ENCODE results near the gene FYB2.

FYB2 gene, protein sequence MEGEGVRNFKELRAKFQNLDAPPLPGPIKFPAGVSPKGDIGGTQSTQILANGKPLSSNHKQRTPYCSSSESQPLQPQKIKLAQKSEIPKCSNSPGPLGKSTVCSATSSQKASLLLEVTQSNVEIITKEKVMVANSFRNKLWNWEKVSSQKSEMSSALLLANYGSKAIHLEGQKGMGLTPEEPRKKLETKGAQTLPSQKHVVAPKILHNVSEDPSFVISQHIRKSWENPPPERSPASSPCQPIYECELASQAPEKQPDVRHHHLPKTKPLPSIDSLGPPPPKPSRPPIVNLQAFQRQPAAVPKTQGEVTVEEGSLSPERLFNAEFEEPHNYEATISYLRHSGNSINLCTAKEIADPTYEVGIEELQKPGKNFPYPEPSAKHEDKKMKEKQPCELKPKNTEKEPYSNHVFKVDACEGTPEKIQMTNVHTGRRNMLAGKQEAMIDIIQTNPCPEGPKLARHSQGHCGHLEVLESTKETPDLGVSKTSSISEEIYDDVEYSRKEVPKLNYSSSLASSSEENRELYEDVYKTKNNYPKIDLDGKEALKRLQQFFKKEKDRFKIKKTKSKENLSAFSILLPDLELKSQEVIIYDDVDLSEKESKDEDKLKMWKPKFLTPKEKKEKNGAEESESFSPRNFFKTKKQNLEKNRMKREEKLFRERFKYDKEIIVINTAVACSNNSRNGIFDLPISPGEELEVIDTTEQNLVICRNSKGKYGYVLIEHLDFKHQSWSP

DNA sequence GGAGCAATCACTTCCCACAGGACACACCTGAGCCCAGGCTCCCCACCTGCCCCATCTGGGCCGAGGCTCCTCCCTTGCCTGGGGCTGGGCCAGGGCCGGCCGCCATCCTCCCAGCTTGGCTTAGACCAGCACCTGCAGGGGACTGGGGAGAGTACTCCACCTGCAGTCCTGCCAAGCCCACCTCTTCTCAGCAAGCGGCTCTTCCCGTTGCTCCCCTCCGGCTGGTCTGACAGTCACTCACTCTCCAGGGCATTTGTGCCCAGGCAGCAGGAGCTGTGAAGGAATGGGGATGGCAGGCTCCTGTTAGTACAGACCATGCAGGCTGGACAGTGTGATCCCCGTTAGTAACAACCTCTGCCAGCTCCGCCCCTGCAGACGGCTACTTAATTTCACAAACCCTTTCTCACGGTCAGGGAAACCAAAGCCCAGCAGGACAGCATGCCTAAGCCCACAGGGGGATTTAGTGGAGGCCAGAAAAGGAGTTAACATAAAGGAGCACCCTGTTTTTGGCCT, at the start of gene FYB2:
FYB2 (minus strand) TSS at position 18 of the 513 bp plus-strand sequence. CDS start 114 bp downstream, outside the sequence.
- no peak for DNase-seq

DNA sequence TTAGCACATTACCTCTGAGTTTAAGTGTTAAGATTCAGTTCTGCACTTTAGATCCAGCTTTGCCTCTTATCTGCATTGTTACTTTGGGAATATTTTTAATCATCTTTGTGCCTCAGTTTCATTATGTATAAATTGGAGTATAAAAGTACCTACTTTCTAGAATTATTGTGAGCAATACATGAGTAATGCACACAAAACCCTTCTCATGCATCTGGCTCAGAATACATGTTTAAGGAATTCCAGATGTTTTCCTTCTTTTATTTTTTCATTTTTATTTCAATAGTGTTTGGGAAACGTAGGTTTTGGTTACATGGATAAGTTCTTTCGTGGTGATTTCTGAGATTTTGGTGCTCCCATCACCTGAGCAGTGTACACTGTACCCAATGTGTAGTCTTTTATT, 49.6 kb upstream of the FYB2 start:
- no peak for DNase-seq

DNA sequence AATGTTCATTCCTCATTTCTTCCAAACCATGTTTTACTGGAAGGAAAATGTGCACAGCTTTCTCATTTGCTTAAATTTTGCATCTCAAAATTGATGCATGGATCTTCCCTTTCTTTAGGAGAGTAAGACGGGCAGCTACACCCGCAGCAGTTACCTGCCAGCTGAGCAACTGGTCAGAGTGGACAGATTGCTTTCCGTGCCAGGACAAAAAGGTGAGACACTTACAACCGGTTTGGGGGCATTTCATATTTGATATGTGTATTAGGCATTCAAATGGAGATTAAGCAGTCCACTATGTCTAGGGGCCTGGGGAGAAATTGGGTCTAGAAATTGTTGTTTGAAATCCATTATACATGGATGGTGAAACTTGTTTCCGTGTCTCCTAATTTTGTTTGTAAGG, 48.3 kb upstream of the FYB2 start:
- no peak for DNase-seq

DNA sequence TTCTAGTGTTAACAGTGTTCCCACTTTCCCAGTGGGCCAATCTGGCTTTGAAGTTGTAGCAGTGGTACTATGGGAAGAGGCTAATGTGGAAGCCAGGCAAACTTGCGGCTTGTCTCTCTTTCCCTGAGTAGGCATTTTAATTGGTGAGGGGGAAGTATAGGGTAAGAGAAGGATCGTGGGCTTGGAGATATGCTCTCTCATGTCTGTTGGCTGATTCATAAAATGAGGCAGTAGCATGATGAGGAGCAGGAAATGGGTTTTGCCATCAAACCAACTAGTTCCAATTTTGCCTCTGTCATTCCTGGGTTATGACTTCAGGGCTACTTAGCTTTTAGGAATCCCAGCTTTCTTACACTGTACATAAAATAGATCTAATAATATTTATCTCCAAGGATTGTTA, 47.5 kb upstream of the FYB2 start:
- no peak for DNase-seq

DNA sequence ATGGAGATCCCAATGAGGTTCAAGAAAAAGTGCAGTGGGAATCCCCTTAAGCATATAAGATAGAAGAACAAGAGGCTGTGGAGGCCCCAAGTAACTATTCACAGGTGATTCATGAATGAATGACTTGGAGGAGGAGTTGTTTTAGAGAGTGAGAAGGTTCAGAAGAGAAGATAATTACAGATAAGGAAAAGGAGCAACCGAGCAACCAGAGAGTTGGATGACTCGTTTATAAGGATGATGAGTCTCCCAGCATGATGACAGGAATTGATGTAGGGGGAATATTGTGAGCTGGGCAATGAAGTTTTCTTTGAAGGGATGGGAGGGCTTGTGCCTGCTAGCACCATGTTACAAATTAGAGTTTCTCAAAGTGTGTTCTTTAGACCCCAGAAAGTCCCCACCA, 45.2 kb upstream of the FYB2 start:
- DNase-seq, result no peak

DNA sequence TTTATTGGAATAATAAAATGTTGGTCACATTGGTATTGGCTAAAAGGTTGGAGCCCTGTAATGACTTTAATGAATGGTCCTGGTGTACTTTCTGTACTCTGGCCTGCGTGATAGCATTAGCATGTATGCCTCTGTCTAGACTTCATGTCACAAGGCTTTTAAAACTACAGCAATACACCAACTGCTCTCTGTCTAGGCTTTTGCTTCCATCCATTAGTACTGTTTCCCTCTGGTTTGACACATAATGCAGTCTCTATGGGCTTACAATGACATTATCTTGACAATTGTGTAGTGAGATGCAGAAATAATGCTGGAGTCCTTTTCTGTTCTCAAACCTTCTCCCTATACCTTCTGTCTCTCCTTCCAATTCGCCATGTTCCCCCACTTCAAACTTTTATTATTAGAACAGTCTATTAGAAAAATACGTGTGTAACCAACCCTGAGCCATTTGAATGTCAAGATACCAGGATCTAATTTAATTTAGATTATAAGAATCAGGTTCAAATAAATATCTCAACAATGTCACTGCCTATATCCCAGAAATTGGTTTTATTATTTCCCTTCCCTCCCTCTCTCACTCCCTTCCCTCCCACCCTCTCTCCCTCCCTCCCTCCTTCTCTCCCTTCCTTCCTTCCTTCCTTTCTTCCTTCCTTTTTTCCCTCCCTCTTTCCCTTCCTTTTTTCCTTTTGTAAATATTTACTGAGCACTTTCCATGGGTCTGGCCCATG, 44.2 kb upstream of the FYB2 start:
- no peak for DNase-seq

DNA sequence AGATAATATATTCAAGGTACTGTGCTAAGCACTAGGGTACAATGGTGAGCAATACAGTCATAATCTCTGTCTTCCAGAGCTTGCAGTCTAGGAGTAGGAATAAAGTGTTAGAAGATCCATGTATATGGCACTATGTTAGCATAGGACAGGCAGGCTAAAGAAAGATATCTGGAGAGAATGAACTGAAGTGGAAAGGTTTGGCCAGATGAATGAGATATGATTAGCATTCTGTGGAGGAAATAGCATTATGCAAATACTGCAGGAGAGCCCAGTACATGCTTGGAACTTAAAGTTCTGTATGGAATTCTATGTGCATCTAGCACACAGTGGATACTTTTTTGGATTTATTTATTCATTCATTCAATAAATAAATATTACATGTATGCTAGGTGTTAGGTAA, 40.1 kb upstream of the FYB2 start:
- DNase-seq, result no peak

DNA sequence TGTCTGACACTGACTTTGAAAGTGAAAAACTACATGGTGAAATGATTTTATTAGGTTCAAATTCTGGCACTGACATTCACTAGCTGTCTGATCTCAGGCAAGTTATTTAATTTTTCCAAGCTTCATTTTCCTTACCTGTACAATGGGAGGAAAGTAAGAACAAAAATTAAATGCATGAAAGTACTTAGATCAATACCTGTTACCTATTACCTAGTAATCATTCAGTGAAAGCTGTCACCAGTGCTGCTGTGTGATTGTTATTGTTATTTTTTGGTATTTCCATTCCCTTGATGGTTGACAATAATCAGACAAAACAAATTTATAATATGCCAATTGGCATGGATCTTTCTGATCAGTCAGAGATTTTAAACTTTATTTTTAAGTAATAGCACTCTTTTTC, 37.0 kb upstream of the FYB2 start:
- no peak for DNase-seq

DNA sequence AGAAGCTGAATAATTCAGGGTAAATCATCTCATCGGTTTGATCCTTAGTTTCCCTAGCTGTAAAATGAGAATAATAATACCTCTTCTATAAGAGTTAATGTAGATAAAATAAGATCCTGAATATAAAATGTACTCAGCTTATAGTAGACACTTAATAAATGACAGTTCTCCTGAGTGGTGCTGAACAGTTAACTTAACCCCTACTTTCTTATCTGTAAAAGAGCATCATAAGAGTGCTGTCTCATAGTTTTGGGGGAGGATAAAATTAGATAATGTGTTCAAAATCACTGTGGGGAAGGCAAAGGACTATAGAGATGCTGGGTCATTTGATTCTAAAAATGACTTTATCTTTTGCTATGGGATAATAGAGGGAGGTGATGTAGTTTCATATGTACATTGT, 36.0 kb upstream of the FYB2 start:
- DNase-seq, result no peak

DNA sequence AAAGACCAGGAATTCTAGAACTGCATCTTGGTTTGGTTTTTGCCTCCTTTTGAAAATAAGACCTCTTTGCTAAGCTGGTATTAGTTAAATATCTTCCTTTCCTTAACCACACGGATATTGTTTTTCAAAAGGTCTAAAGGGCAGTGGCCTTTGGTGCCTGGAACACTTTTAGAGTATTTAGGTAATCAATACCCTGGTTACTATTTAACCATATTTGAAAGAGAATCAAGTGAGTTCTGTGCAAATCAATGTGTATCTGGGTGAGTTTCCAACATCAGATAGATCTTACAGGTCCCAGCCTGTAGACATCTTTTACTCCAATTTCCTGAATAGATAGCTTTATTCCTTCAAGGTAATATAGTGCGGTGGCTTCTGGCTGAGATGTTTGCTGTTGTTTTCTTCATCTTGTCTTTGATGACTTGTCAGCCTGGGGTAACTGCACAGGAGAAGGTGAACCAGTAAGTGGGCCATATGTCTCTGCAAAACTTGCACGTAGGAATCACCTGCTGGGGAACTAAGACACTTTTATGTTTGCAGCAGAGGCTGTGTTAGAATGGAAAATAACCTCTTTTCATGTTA, 35.4 kb upstream of the FYB2 start, which contains the start of gene C8A:
C8A (plus strand) TSS at position 277 of the 579 bp plus-strand sequence; CDS start at position 382, 105 bp downstream.
- DNase-seq, result no peak

DNA sequence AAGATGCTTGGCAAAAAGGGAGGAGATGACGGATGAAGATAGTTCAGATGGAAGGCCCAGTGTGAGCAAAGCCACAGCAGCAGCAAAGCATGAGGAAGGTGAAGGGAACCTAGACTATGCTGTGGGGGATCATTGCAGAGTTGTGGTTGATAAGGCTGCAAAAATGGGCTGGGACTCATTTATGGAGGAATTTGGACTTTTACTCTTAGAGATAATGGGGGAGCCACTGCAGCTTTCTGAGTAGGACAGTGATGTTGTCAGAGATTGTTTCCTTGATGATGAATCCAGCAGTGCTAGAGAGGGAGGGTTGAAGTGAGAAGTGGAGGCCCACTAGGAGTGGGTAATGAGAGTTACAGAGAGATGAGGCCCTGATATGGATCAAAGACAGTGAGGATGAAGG, 33.3 kb upstream of the FYB2 start:
- DNase-seq, result no peak

DNA sequence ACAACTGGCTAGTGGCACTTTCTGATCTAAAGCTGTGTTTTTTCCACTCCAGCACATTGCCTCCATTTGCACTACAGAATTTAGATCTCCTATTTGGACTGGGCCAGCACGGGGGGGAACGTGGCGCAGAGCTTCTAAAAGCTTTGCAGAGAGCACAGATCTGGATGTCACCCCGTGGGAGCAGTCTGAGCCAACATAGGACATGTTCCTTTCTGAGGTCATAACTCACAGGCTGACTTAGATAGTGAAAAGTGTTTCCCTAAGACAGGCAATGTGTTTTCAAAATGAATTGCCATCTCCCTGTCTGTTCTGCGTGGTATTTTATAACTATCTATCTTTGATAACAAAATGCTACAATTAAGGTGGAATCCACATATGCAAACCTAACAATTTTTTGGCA, 31.7 kb upstream of the FYB2 start:
- DNase-seq, result no peak

DNA sequence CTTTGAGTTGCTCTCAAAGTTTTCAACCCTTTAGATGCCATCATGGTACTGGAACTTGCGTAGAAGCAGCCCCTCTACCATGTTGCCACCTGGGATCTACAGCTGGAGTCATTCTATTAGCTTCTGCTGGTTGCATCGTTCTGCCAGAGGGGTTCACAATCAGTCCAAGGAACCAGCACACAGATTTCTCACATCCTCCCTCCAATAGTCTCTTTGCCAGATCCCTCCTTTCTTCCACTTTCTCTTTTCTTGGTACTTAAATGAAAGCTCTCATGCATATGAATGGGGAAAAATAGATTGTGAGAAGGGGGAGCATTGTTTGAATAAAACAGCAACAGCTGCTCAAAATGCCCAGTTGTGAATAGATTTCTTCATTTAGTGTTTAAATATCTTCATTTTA, 31.2 kb upstream of the FYB2 start:
- no peak for DNase-seq

DNA sequence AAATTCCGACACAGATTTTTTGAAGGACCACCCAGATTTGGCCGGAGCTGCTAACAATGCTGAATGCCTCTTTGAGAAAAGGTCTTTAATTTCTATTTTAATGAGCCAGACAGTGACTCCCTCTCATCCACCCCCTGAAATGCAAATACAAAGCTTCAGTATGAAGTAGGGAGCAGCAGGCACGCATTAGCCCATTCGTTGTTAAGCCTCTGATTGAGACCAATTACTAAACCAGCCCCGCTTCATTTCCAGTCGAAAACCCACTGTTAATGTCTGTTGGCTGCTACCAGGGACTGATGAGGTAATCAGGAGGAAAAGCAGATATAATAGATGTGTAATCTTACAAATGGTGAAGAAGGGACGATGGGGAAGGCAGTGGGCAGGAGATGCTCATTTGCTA, 30.5 kb upstream of the FYB2 start:
- no peak for DNase-seq

DNA sequence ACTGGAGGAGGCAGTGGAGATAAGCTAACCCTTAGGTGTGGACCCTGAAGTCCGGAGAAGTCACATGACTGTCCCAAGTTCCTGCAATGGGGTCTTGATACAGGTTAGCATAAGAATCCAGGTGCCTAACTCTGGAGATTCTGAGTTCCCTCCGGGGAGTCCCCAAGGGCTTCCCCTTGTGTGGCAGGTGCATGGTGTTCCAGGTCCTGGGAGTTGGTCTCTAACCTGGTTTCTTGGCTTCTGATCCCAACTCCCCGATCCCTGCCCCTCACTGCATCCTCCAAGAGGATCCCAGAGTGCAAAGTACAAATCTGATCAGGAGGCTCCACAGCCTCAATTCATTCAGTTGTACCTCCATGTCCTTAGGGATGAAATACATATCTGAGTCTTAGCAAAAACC, 26.1 kb upstream of the FYB2 start:
- no peak for DNase-seq

DNA sequence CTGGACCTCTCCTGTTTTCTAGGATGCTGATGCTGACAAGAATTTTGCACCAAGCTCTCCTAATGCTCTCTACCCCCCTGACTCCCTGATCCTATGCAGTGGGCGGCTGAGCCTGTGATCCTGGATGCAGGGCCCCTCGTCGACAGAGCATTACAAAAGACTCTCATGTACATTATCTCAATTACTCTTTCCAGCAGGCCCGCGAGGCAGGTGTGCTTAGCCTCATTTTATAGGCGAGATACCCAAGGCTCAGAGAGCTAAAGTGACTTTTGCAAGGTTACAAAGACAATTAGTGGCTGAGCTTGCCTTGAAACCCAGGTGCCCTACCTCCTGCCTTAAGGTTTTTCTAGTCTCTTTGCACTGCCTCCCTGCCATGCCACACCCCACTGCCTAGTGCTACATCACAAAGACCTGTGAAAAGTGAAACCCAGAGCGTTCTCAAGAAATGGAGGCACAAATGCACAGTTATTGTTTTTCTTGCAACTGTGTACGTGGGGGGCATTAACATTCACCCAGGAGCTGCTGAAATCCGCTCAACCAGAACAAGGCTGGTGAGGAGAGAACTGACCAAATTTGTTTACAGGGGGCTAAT, 25.4 kb upstream of the FYB2 start:
- DNase-seq, result no peak

DNA sequence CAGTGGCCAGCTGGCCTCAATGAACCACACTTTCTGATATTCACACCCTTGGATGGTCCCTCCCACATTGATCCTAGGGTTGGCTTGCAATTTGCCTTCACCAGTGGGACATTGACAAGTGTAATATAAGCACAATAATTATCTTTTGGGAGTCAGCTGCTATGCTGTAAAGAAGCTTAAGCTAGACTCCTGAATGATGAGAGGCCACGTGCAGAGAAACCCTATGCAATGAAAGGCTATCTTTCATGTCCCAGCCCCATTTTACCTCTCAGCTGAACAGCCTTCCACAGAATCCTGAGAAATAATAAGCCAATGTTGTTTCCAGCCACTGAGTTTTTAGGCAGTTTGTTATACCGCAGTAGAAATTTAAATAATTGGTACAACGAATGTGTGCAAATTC, 24.3 kb upstream of the FYB2 start:
- no peak for DNase-seq

DNA sequence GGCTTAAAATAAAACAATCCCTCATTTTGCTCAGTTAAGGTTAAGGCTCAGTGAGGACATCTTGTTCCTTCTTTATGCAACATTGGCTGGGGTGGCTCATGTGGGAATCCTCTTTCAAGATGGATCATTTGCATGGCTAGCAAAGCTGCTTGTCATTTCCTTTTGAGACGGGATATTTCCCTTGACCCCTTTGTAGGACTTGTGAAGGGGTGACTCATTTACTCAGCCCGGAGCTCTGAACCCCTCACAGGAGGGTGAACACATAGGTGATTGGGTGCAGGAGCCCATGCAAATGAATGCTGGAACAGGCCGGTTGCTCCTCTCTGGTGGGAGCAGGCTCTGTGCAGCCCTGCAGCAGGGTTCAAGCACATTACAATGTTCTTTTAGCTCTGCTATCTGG, 19.6 kb upstream of the FYB2 start:
- no peak for DNase-seq

DNA sequence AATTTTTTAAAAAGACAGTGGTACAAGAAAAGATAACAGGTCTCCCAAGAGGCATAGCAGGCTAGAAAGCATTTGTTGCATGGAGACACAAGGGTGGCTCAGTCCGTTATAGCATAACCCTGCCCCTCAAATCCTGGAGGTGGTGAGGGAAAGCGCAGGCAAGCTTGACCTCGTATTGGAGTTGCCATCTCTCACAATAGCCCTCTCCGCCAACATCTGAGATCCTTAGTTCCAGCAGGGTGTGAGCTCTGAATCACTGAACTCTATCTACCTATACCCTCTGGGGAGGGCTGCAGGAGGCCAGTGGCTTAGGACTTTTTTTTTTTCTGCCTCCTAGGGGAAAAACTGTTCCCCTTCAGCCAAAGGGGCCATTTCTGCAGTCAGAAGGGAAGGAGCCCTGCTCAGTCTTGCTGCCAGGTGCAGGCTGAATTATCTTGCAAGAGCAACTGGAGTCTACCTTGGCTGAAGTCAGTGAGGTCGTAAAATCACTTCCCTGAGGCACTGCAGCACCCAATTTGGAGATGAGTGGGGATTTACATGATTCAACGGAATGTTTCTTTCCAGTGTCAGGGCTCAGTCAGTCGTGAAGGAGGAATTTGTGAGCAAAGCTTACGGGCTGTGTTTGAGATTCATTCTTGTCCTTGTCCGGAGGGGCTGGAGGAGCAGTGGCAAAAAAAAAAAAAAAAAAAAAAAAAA, 18.2 kb upstream of the FYB2 start:
- DNase-seq, result no peak

DNA sequence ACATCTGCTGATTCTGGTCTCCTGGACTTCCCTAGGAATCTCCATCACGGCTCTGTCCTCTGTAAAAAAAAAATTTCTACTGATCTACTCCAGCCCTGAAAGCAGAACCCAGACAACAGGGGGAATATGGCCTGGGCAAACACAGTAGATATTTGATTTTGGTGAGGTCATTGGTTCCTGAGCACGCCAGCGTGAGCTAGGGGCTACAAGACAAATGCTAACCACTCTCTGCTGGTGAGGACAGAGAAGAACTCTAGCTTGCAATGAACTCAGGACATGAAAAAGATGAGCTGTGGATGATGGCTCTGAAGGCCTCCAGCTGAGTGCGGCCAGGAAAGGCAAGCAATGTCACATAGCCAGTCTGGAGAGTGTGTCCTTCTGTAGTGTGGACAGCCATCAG, 17.2 kb upstream of the FYB2 start:
- DNase-seq, result no peak

DNA sequence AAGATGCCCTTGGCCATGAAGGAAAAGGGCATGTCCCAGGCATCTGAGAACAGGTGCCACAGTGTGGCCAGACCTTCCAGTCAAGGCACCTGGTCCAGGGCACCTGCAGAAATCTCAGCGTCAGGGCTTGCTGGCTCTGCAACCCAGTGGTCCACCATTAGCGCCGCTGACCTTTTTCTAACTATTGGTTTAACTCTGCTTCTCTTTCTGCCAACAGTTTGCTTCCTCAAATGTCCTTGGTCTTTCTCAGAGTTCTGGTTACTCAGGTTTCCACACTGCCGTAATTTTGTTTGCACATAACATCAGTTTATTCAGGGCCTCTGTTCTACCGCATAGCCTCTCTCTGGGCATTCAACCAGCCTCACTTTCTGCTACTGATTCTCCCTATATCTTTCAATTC, 16.5 kb upstream of the FYB2 start:
- no peak for DNase-seq
